ENCODE results near the gene MAPRE2.

Gene MAPRE2

DNA sequence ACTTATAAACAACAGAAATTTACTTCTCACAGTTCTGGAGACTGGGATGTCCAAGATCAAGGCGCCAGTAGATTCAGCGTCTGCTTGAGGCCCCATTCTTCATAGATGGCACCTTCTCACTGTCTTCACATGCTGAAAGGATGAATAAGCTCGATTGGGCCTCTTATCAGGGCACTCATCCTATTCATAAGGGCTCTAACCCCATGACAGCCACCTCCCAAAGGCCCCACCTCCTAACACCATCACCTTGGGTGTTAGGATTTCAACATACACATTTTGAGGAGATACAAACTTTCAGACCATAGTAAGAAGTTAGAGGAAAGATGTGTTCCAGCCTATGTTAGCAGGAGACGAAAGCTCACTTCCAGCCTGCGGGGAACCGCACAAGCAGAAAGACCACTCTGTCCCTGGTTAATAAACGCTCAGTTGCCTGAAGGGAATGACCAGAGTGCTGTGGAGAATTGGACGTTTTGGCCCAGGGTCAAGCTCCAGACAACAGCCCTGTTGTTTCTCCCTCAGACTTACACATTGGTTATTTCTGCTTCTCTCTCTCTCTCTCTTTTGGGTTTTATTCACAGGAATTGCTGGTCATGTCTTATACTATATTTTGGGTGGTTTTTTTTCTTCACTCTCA is 90.3 kb downstream of the MAPRE2 start:
- TF ChIP-seq, protein P1, sequence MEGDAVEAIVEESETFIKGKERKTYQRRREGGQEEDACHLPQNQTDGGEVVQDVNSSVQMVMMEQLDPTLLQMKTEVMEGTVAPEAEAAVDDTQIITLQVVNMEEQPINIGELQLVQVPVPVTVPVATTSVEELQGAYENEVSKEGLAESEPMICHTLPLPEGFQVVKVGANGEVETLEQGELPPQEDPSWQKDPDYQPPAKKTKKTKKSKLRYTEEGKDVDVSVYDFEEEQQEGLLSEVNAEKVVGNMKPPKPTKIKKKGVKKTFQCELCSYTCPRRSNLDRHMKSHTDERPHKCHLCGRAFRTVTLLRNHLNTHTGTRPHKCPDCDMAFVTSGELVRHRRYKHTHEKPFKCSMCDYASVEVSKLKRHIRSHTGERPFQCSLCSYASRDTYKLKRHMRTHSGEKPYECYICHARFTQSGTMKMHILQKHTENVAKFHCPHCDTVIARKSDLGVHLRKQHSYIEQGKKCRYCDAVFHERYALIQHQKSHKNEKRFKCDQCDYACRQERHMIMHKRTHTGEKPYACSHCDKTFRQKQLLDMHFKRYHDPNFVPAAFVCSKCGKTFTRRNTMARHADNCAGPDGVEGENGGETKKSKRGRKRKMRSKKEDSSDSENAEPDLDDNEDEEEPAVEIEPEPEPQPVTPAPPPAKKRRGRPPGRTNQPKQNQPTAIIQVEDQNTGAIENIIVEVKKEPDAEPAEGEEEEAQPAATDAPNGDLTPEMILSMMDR (IDR thresholded peaks at IDR 0.05) = no peak
- Histone ChIP-seq H3K27me3 (no peaks in the 10 kb centered on the region), H3K27ac (no peak overlapping the region), H3K9me3 (no peaks in the 10 kb centered on the region), H3K36me3 (peaks cover 62% of the 10 kb centered on the region), H3K4me1 (ENCODE audit: control insufficient read depth in 1 of 2, insufficient read depth in 1 of 2, low read depth in 1 of 2, low read length in 1 of 2) (no peaks in the 10 kb centered on the region), H3K4me3 (ENCODE audit: low read depth in 1 of 2, low read length in 1 of 2) (no peak overlapping the region)

DNA sequence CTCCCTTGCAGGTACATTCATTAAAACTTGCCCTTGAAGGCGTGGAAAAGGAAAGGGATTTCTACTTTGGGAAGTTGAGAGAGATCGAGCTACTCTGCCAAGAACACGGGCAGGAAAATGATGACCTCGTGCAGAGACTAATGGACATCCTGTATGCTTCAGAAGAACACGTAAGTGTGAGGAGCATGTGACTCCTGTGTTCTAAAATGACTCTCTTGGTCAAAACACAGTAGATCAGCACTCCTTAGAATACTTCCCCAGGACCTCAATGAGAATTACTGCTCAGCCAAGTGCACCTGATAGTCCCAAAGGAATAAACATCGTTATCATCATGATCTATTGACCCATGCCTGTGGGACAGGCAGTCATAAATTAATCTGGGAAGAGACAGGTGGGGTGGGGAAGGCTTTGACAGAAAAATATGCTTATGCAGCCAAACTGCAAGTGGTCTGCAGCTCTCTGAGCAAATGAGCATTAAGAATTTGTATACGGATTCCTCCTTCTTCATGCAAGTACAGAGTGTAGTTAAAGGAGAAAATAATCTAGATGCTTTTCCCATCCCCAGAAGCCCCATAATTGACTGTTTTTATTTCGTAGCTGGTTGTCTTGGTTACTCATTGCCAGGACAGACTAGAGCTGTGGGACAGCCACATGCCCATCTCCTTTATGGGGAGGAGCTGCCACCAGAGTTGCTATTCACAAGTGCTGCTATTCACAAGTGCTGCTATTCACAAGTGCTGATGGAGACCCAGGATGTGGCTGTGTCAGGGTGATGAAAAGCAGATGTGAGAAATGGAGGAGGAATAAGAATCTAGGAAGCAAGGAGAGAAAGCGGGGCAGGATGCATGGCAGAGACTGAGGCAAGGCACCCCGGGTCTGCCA is 91.0 kb downstream of the MAPRE2 start:
- no peaks in the 10 kb centered on the region for H3K27me3 ChIP-seq
- H3K9me3 ChIP-seq = no peaks in the 10 kb centered on the region
- peaks cover 60% of the 10 kb centered on the region for H3K36me3 ChIP-seq
- no peak overlapping the region for H3K27ac ChIP-seq
- TF ChIP-seq, protein P1 (IDR thresholded peaks at IDR 0.05) = no peak
- no peaks in the 10 kb centered on the region for H3K4me1 ChIP-seq (ENCODE audit: control insufficient read depth in 1 of 2, insufficient read depth in 1 of 2, low read depth in 1 of 2, low read length in 1 of 2)
- no peak overlapping the region for H3K4me3 ChIP-seq (ENCODE audit: low read depth in 1 of 2, low read length in 1 of 2)

DNA sequence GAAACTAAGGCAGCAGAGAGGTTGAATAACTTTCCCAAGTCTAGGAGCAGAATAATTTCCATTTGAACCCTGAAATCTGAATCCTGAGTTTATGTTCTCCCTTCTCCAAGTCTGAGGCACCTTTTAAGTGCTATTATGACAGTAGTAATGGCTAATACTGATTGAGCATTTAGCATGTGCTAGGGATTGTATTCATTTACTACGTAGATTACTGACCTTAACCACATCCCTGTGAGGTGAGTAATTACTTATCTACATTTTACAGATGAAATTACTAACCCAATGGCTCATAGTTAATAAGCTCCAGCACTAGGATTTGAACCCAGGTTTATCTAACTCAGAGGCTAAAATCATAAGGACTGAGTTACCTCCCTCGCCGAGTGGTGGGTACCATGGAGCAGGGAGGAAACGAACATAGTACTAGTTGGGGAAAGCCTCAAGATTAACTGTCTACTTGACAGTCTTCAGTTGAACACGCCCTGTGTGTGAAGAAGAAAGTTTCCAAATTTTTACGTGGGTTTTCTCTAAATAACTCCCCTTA is 93.0 kb downstream of the MAPRE2 start:
- H3K36me3 ChIP-seq = peaks cover 59% of the 10 kb centered on the region
- H3K27me3 ChIP-seq = no peaks in the 10 kb centered on the region
- no peak overlapping the region for H3K27ac ChIP-seq
- no peaks in the 10 kb centered on the region for H3K4me1 ChIP-seq (ENCODE audit: control insufficient read depth in 1 of 2, insufficient read depth in 1 of 2, low read depth in 1 of 2, low read length in 1 of 2)
- TF ChIP-seq, protein P1 (IDR thresholded peaks at IDR 0.05) = no peak
- no peaks in the 10 kb centered on the region for H3K9me3 ChIP-seq
- no peak overlapping the region for H3K4me3 ChIP-seq (ENCODE audit: low read depth in 1 of 2, low read length in 1 of 2)

DNA sequence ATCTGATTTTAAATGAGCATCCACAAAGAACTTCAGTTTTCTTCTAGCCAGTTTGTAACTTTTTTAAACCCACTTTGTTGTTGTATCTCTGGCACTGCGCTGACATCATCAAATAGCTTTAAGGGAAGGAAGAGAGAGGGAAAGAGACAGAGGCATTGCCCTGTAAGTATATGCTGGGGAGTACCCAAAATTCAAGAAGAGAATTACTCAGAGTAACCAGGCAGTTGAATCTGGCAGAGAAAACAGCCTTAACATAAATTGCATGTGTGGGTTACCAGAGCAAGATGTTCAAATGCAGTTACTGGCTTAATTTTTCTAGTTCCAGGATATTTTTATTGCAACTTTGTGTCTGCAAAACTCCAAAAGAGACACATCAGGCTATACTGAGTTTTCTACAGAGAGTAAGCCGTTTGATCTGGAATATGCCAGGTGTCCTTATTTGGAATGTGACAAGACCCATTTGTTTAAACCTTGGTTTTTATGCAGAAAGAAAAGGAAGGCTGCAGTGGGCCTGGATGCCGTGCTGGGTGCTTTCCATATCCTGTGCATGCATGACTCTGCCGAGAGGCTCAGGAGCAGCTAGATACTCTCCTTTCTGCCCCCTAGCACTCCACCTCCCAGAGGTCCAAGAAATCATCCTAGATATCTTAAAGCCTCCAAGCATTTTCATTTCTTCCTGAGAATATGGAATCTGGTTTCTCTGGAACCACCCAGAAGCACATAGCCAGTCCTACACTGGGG is 93.7 kb downstream of the MAPRE2 start:
- Histone ChIP-seq H3K9me3 (no peaks in the 10 kb centered on the region), H3K27ac (no peak overlapping the region), H3K4me3 (ENCODE audit: low read depth in 1 of 2, low read length in 1 of 2) (no peak overlapping the region), H3K36me3 (peaks cover 54% of the 10 kb centered on the region), H3K27me3 (no peaks in the 10 kb centered on the region), H3K4me1 (ENCODE audit: control insufficient read depth in 1 of 2, insufficient read depth in 1 of 2, low read depth in 1 of 2, low read length in 1 of 2) (no peaks in the 10 kb centered on the region)
- TF ChIP-seq, protein P1 (IDR thresholded peaks at IDR 0.05) = no peak

DNA sequence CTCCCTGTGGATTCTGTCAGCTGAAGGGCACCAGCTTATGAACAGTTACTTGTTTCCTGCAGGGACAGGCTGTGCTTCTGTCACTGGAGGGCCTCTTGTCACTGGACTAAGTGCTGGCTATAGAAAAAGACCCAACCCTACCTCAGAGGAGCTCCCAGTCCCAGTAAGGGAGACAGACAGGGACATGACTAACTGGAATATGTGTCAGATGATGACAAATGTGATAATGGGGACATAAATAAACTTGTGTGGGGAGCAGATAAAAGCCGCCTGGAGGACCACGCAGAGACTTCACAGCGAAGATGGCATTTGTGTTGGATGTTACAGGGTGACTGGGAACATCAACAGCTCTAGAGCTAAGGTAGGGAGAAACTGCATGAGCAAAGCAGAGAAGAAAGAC is 95.0 kb downstream of the MAPRE2 start:
- H3K4me1 ChIP-seq (ENCODE audit: control insufficient read depth in 1 of 2, insufficient read depth in 1 of 2, low read depth in 1 of 2, low read length in 1 of 2) = no peaks in the 10 kb centered on the region
- TF ChIP-seq, protein P1 (IDR thresholded peaks at IDR 0.05) = no peak
- no peaks in the 10 kb centered on the region for H3K9me3 ChIP-seq
- H3K4me3 ChIP-seq (ENCODE audit: low read depth in 1 of 2, low read length in 1 of 2) = no peak overlapping the region
- peaks cover 55% of the 10 kb centered on the region for H3K36me3 ChIP-seq
- no peak overlapping the region for H3K27ac ChIP-seq
- no peaks in the 10 kb centered on the region for H3K27me3 ChIP-seq
